ENCODE data around the gene CHKB. TPM values are rescaled to one million over a fixed set of nuclear protein-coding genes. Genes with fewer than 3 reads are reported as not detected.

CHKB gene
- total RNA-seq, 1 donor from 2014 or later: 50.4 TPM

GRCh38 chr22:50571264-50572175 is 11.1 kb downstream of the CHKB start:
- no peak for DNase-seq

- DNase-seq: no peak
Observed at GRCh38 chr22:50570861-50571260, 11.8 kb downstream of the CHKB start.

GRCh38 chr22:50569896-50570535 is 12.6 kb downstream of the CHKB start:
- no peak for DNase-seq

- DNase-seq: no peak
Observed at GRCh38 chr22:50569041-50569459, 13.6 kb downstream of the CHKB start.

- no peak for DNase-seq
Observed at GRCh38 chr22:50568626-50569025, 14.0 kb downstream of the CHKB start.

- no peak for DNase-seq
Observed at GRCh38 chr22:50567721-50568252, 14.9 kb downstream of the CHKB start.

GRCh38 chr22:50564289-50564688 is 18.4 kb downstream of the CHKB start:
- no peak for DNase-seq

- DNase-seq: no peak
Observed at GRCh38 chr22:50563413-50564160, 19.1 kb downstream of the CHKB start.

- peak; percentile 86 for DNase-seq
Observed at GRCh38 chr22:50562523-50563412, 19.9 kb downstream of the CHKB start, which contains the start of gene SYCE3. Gene SYCE3, minus strand, starts transcription at chr22:50562919. Its CDS starts 6,514 bp downstream, at chr22:50556405.

- no peak for DNase-seq
Observed at GRCh38 chr22:50561401-50562358, 21.0 kb downstream of the CHKB start.

- DNase-seq: no peak
Observed at GRCh38 chr22:50560034-50560433, 22.6 kb downstream of the CHKB start.

GRCh38 chr22:50556703-50557102 is 25.9 kb downstream of the CHKB start:
- DNase-seq: no peak

- DNase-seq: no peak
Observed at GRCh38 chr22:50553310-50553709, 29.3 kb downstream of the CHKB start.

GRCh38 chr22:50551160-50551752 is 31.4 kb downstream of the CHKB start:
- DNase-seq: no peak

GRCh38 chr22:50550395-50550794 is 32.3 kb downstream of the CHKB start:
- no peak for DNase-seq

GRCh38 chr22:50548921-50549790 is 33.5 kb downstream of the CHKB start:
- no peak for DNase-seq

GRCh38 chr22:50548040-50548920 is 34.4 kb downstream of the CHKB start:
- DNase-seq: no peak
